Left lung (tissue), 10 donors: ENCODE measurements around the gene CD93. TPM values are rescaled to one million over a fixed set of nuclear protein-coding genes. Genes with fewer than 3 reads are reported as not detected.

Source experiments
- ATAC-seq: fragments of 200-7000 bp; cut with Tn5 transposase; one replicate; pipeline ENCODE4 v1.9.1; 2020; ENCODE audit warnings: moderate library complexity
- DNase-seq, 4 donors: peaks; one replicate each; pipeline ENCODE4 v3.0.0-alpha.2; 2013 to 2020
- H3K27ac ChIP-seq, 2 donors: fragments of 200-600 bp; sonication (generic) in 1 of 2; one replicate each; pipeline versions ENCODE4 v1.5.0 to v1.8.0; 2020 to 2021
- H3K27me3 ChIP-seq, 2 donors: fragments of 200-600 bp; sonication (generic) in 1 of 2; one replicate each; pipeline versions ENCODE4 v1.5.0 to v1.8.0; 2020 to 2021
- H3K36me3 ChIP-seq, 2 donors: fragments of 200-600 bp; sonication (generic) in 1 of 2; one replicate each; pipeline versions ENCODE4 v1.5.0 to v1.8.0; 2020 to 2021
- H3K4me1 ChIP-seq, 2 donors: fragments of 200-600 bp; one replicate each; pipeline ENCODE4 v1.8.0; 2021
- H3K4me3 ChIP-seq, 2 donors: fragments of 200-600 bp; sonication (generic) in 1 of 2; one replicate each; pipeline versions ENCODE4 v1.5.0 to v1.8.0; 2020 to 2021; ENCODE audit warnings: mild to moderate bottlenecking in 1 of 2
- H3K9me3 ChIP-seq, 2 donors: fragments of 200-600 bp; sonication (generic) in 1 of 2; one replicate each; pipeline versions ENCODE4 v1.5.0 to v1.8.0; 2020 to 2021
- CTCF ChIP-seq, 2 donors: fragments of 200-600 bp; sonication (generic) in 1 of 2; IDR thresholded peaks; one replicate each; pipeline versions ENCODE4 v1.5.0 to v1.8.0; 2021; ENCODE audit warnings: antibody characterized with exemption in 2 of 2
- intact Hi-C, 2 donors: fragments of 100-400 bp; cut with DNase I; formaldehyde crosslinking; loops; one replicate each; pipeline versions ENCODE4 v1.11.2 to v1.14.2; 2022
- polyA plus RNA-seq, 6 donors: library from polyadenylated mRNA; unstranded; fragments of 120-200 nt; gene quantifications; one replicate each; pipeline ENCODE4 v1.2.1, GENCODE V29; 2013; ENCODE audit not compliant: insufficient read length in 6 of 6
- total RNA-seq, 2 donors: library from RNA; stranded (reverse); fragmentation: NEBNext Ultra II Directional; extraction: Animal tissue kit (Norgen Biotek cat#: 25700); gene quantifications; one replicate each; pipeline ENCODE4 v1.2.1, GENCODE V29; 2021
- donor health status: DM: no; HTN: yes; CAD: no.
- donor health status: DM: no; HTN: no; CAD: no.

The CD93 gene
- total and polyA plus RNA-seq, 8 donors, result 71.2 to 221 (median 180) TPM

DNA sequence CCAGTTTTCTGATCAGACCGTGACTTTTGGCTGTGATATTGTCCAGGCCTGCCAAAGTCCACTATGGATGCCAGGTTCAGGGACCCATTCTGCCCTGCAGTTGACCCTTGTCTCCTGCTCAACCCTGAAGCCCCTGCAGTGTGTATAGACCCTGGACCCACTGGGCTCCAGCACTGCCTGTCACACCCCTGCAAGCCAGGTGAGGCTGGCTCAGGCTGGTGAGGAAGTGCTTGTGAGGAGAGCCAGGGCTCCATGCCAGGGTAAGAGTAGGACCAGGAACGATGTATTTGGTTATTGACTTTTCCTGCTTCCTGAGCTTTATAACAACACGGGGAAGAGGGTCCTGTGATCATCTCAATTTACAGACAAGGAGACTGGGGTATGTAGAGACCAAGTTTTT lies 19.1 kb upstream of the CD93 start:
- Histone ChIP-seq H3K4me3 (no peak overlapping the region), H3K27me3 (no peaks in the 10 kb centered on the region), H3K4me1 (peaks cover 8 to 62% of the 10 kb centered on the region in 2 donors), H3K27ac (peak overlapping the region in 1 of 2 donors; percentile 85), H3K9me3 (no peaks in the 10 kb centered on the region), H3K36me3 (no peaks in the 10 kb centered on the region)
- ATAC-seq (peak; percentile 41), DNase-seq (no peak)
- no peak for TF ChIP-seq CTCF (IDR thresholded peaks at IDR 0.05)
- intact Hi-C loops, result no loop called here

DNA sequence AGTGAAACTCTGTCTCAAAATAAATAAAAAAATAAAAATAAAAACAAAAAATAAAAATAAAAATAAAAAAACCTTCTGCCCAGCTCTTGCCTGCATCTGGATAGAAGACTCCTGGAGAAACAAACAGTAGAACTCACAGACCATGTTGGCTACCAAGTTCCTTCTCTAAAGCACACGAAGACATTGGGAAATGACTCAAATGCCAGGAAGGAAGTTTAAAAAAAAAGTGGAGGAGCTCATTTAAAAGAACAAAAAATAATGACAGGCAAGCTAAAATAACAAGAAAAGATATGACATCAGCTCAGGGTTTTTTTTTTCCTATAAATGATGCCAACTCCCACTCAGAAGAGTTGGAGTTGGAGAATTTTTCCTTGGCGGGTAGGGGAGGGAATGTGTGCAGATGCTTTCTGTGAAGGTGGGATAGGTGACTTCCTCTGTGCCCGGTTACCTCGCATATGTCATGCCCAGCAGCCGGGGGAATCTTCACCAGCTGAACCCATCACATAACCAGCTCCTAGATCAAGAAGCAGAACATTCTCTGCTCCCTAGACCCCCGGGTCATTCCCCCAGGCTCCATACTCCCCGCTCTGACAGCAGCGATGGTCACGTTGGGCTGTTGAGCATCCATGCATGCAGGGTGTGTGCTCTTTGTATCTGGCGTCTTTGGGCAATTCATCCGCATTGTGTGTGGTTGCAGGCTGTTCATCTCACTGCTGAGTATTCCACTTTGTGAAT lies 17.3 kb upstream of the CD93 start:
- Histone ChIP-seq H3K27me3 (no peaks in the 10 kb centered on the region), H3K4me1 (peaks cover 8 to 62% of the 10 kb centered on the region in 2 donors), H3K4me3 (no peak overlapping the region), H3K36me3 (no peaks in the 10 kb centered on the region), H3K9me3 (no peaks in the 10 kb centered on the region), H3K27ac (peak overlapping the region; percentile 44 to 85)
- no peak for ATAC-seq
- TF ChIP-seq CTCF (IDR thresholded peaks at IDR 0.05), result no peak
- intact Hi-C loops, result no loop called here
- no peak for DNase-seq

- ATAC-seq (no peak), DNase-seq (no peak)
- intact Hi-C loops, result no loop called here
- Histone ChIP-seq H3K36me3 (no peaks in the 10 kb centered on the region), H3K9me3 (no peaks in the 10 kb centered on the region), H3K27me3 (no peaks in the 10 kb centered on the region), H3K4me1 (peaks cover 8 to 67% of the 10 kb centered on the region in 2 donors), H3K27ac (peak overlapping the region in 1 of 2 donors; percentile 85), H3K4me3 (no peak overlapping the region)
- no peak for TF ChIP-seq CTCF (IDR thresholded peaks at IDR 0.05)
These were observed 15.7 kb upstream of the CD93 start for GRCh38 chr20:23101696-23102406.

DNA sequence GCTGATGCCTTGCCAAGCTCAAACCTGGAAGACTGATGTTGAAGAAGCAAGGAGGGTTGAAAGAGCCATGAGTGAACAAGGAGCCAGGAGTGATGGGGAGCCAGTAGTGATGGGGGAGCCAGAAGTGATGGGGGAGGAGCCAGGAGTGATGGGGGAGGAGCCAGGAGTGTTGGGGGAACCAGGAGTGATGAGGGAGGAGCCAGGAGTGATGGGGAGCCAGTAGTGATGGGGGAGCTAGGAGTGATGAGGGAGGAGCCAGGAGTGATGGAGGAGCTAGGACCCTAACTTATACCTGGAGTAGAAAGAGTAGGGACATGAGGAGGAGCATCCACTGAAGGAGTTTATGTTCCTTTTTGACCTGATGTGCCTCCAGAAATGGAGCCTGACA lies 14.6 kb upstream of the CD93 start:
- Histone ChIP-seq H3K4me1 (peaks cover 2 to 57% of the 10 kb centered on the region in 2 donors), H3K27me3 (no peaks in the 10 kb centered on the region), H3K27ac (no peak overlapping the region), H3K36me3 (no peaks in the 10 kb centered on the region), H3K4me3 (no peak overlapping the region), H3K9me3 (no peaks in the 10 kb centered on the region)
- intact Hi-C loops, result no loop called here
- TF ChIP-seq CTCF (IDR thresholded peaks at IDR 0.05), result no peak
- no peak for ATAC-seq
- no peak for DNase-seq
